ENCODE measurements around the gene BRME1. TPM values are rescaled to one million over a fixed set of nuclear protein-coding genes. Genes with fewer than 3 reads are reported as not detected.
A peak's percentile ranks its signal among the peaks of the same experiment; 100 is the strongest.

Gene BRME1
- total RNA-seq, 1 experiment from 2014 or later, result 6.7 TPM

DNA sequence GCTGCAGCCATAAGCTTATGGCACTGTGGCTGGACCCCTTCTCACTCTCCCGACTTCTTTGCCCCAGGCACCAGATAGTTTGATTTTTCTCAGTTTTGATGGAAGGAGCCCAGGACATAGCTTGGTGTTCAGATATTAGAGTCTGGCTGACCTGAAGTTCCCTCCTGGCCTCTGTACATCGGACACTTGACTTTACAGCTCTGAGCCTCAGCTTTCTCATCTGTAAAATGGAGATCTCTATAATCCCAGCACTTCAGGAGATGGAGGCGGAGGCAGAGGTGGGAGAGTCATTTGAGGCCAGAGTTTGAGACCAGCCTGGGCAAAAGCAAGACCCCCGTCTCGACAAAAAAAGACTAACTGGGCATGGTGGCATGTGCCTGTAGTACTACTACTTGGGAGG is 993 bp upstream of the BRME1 start:
- Histone ChIP-seq H3K9ac (ENCODE audit: extremely low read depth, insufficient read length, low read length) (no peak overlapping the region), H4K91ac (ENCODE audit: insufficient read length, low read depth, low read length) (no peak overlapping the region), H2BK20ac (ENCODE audit: low read depth, low read length, poor library complexity, severe bottlenecking) (no peak overlapping the region), H3K9me3 (ENCODE audit: control insufficient read depth, low read depth, low read length) (no peaks in the 10 kb centered on the region), H3K23ac (ENCODE audit: insufficient read length, low read depth, low read length) (no peak overlapping the region), H3K56ac (ENCODE audit: insufficient read length, low read depth, low read length) (no peak overlapping the region), H2BK12ac (ENCODE audit: insufficient read length, low read depth, low read length) (no peak overlapping the region), H3T11ph (ENCODE audit: low read length) (no peak overlapping the region), H3K79me1 (ENCODE audit: insufficient read depth, low read depth, low read length, poor library complexity, severe bottlenecking) (no peaks in the 10 kb centered on the region), H3K14ac (ENCODE audit: insufficient read depth, low read length) (no peak overlapping the region), H3K27me3 (ENCODE audit: insufficient read depth, low read length) (no peaks in the 10 kb centered on the region), H3K23me2 (ENCODE audit: insufficient read length, low read depth, low read length, poor library complexity, severe bottlenecking) (peaks cover 10% of the 10 kb centered on the region), H3K4me1 (ENCODE audit: insufficient read depth, low read length) (no peaks in the 10 kb centered on the region), H3K27ac (ENCODE audit: insufficient read length, low read depth, low read length) (no peak overlapping the region), H4K8ac (replicated peaks; ENCODE audit: insufficient read length, low read depth, low read length) (no peak overlapping the region), H4K20me1 (ENCODE audit: control insufficient read depth, insufficient read depth, insufficient read length) (no peaks in the 10 kb centered on the region), H2BK15ac (ENCODE audit: low read depth, low read length) (no peak overlapping the region; the same call in 1 of the 2 replicates), H3K4ac (ENCODE audit: low read depth, low read length) (no peak overlapping the region), H3K4me2 (ENCODE audit: insufficient read depth, insufficient read length, low read length) (peak overlapping the region; percentile 80), H3K18ac (ENCODE audit: insufficient read length, low read depth, low read length) (no peak overlapping the region), H2AK5ac (ENCODE audit: insufficient read length, low read length) (no peak overlapping the region), H2AFZ (ENCODE audit: low read length) (no peak overlapping the region), H2BK5ac (ENCODE audit: insufficient read length, low read length) (no peak overlapping the region), H2BK120ac (ENCODE audit: low read depth, low read length, poor library complexity, severe bottlenecking) (no peak overlapping the region), H3K79me2 (ENCODE audit: insufficient read depth, low read length) (no peaks in the 10 kb centered on the region), H4K5ac (ENCODE audit: insufficient read length, low read depth, low read length) (no peak overlapping the region)
- DNase-seq, result no peak
- Mint-ChIP-seq H3K4me3 (peak overlapping the region; percentile 81 to 86), H3K36me3 (ENCODE audit: insufficient read depth in 1 of 3, low read depth in 3 of 3) (peaks cover 6 to 24% (median 12%) of the 10 kb centered on the region in 3 experiments; a peak in 6 of 7 replicates), H3K27me3 (ENCODE audit: low read depth) (peaks cover 14% of the 10 kb centered on the region), H3K27ac (peak overlapping the region in 1 of 3 experiments; percentile 82; a peak in 2 of 7 replicates), H3K9me3 (peaks cover 0 to 2% of the 10 kb centered on the region in 2 experiments; a peak in 2 of 5 replicates), H3K4me1 (peaks cover 9 to 10% of the 10 kb centered on the region in 2 experiments)
- no peak for TF ChIP-seq CTCF (conservative IDR thresholded peaks at IDR 0.05)
- no CpG with 5 or more reads among the region's 5 CpGs for WGBS (ENCODE audit: extremely low coverage, insufficient read length, low lambda C conversion rate)
